Uterus (tissue), 4 donors: ENCODE measurements around the gene ZNF414. TPM values are rescaled to one million over a fixed set of nuclear protein-coding genes. Genes with fewer than 3 reads are reported as not detected.

Experiments
- DNase-seq, 2 donors: peaks; one replicate each; pipeline ENCODE4 v3.0.0-alpha.2; 2019 to 2020
- H3K27ac ChIP-seq, 2 donors: fragments of 200-600 bp; sonication (generic); 1 replicate in 1 of 2; 2 replicates in 1 of 2; pipeline ENCODE4 v1.5.1; 2016 to 2018
- H3K27me3 ChIP-seq, 2 donors: fragments of 200-600 bp; sonication (generic); one replicate each; pipeline ENCODE4 v1.5.1; 2018 to 2019; ENCODE audit warnings: control low read depth in 1 of 2
- H3K36me3 ChIP-seq, 2 donors: fragments of 200-600 bp; sonication (generic); one replicate each; pipeline ENCODE4 v1.5.1; 2019; ENCODE audit warnings: control low read depth in 1 of 2
- H3K4me1 ChIP-seq, 2 donors: fragments of 200-600 bp; sonication (generic); one replicate each; pipeline ENCODE4 v1.5.1; 2018 to 2019; ENCODE audit warnings: control low read depth in 1 of 2
- H3K4me3 ChIP-seq, 2 donors: fragments of 200-600 bp; sonication (generic); 1 replicate in 1 of 2; 2 replicates in 1 of 2; pipeline ENCODE4 v1.5.1; 2018 to 2019; ENCODE audit warnings: mild to moderate bottlenecking in 1 of 2
- H3K9me3 ChIP-seq, 2 donors: fragments of 200-600 bp; sonication (generic); one replicate each; pipeline ENCODE4 v1.5.1; 2019; ENCODE audit warnings: control low read depth in 1 of 2
- POLR2A ChIP-seq, 2 donors: fragments of 450-650 bp; IDR thresholded peaks; one replicate each; pipeline ENCODE4 v1.6.1; 2016; ENCODE audit warnings: antibody characterized with exemption in 2 of 2, mild to moderate bottlenecking in 1 of 2, moderate library complexity in 1 of 2
- intact Hi-C: fragments of 100-400 bp; cut with DNase I; formaldehyde crosslinking; loops from one replicate; pipeline ENCODE4 v1.15.1; 2023; ENCODE audit warnings: low total_unique reads
- total RNA-seq, 4 donors: library from RNA; depleted of rRNA in 3 of 4; stranded (reverse); fragments of >200 nt in 3 of 4; gene quantifications; one replicate each; pipeline versions ENCODE4 v1.1.0 to v1.2.4, GENCODE V29; 2014 to 2023
- TF ChIP-seq, protein P1 (sequence below), 4 experiments: fragments of 200-600 bp in 2 of 4; fragments of 450-650 bp in 2 of 4; sonication (generic) in 2 of 4; IDR thresholded peaks; one replicate each; pipeline ENCODE4 v1.5.1; 2016 to 2019; ENCODE audit warnings: antibody characterized with exemption in 4 of 4, mild to moderate bottlenecking in 2 of 4, moderate library complexity in 1 of 4
- donor health status: DM: yes; HTN: yes; CAD: no.

ZNF414 gene
- total RNA-seq, 4 donors from 2014 or later: 11.6 to 275 (median 24.4) TPM

DNA sequence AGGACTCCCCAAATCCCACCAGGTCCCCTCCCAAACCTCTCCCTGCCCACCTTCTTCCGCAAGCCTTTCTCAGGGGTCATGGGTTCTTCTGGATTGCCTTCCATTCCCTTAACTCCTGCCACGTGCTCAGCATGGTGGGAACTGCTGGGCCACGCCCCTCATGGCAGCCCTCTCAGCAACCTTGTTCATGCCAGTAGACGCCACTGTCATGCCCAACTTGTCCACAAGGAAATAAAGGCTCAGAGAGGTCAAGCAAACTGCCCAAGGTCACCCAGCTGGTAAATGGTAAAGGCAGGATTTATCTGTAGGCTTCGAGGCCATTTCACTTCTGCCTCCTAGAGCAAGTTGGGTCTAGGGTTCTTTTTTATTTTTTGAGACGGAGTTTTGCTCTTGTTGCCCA lies 22.4 kb downstream of the ZNF414 start:
- H3K27me3 ChIP-seq: no peaks in the 10 kb centered on the region
- H3K27ac ChIP-seq: no peak overlapping the region
- no peaks in the 10 kb centered on the region for H3K4me1 ChIP-seq
- H3K9me3 ChIP-seq: no peaks in the 10 kb centered on the region
- H3K4me3 ChIP-seq: no peak overlapping the region
- TF ChIP-seq, protein P1, sequence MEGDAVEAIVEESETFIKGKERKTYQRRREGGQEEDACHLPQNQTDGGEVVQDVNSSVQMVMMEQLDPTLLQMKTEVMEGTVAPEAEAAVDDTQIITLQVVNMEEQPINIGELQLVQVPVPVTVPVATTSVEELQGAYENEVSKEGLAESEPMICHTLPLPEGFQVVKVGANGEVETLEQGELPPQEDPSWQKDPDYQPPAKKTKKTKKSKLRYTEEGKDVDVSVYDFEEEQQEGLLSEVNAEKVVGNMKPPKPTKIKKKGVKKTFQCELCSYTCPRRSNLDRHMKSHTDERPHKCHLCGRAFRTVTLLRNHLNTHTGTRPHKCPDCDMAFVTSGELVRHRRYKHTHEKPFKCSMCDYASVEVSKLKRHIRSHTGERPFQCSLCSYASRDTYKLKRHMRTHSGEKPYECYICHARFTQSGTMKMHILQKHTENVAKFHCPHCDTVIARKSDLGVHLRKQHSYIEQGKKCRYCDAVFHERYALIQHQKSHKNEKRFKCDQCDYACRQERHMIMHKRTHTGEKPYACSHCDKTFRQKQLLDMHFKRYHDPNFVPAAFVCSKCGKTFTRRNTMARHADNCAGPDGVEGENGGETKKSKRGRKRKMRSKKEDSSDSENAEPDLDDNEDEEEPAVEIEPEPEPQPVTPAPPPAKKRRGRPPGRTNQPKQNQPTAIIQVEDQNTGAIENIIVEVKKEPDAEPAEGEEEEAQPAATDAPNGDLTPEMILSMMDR (IDR thresholded peaks at IDR 0.05): no peak
- TF ChIP-seq POLR2A (IDR thresholded peaks at IDR 0.05): no peak
- no peaks in the 10 kb centered on the region for H3K36me3 ChIP-seq
- intact Hi-C loops: no loop called here
- DNase-seq: no peak

DNA sequence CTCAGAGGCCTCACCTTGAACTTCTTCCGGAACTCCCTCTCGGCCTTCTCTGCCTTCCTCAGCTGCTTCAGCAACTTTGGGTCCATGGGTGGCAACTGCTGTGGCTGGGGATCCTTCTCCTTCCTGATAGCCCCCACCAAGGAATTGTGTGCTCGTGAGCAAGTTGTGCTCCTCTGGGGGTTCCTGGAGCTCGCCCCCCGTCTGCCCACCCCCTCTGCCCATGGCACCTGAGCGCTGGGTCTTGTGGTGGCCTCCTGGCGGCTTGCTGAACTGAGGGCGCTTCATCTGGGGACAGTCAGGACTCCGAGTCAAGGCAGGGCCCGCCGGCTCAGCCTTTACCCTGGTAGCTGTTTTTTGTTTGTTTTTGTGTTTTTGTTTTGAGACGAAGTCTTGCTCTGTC lies 23.1 kb downstream of the ZNF414 start:
- TF ChIP-seq, protein P1 (IDR thresholded peaks at IDR 0.05): no peak
- no peak for TF ChIP-seq POLR2A (IDR thresholded peaks at IDR 0.05)
- H3K36me3 ChIP-seq: no peaks in the 10 kb centered on the region

DNA sequence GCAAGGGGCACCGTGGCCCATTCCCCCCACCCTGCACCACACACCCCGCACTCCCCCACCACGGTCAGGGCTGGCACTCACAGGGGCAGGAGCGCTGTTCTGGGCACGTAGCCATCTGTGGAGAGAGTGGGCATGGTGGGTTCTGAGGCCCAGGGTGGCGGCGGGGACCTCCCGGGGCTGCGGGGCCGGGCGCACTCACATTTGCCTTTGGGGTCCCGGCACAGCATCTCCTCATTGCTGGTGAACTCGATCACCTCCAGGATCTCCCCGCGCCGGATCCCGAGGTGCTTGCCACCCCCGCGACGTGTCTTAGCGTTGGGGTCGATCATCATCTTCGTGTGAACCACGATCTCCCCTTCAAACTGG lies 23.6 kb downstream of the ZNF414 start:
- Histone ChIP-seq H3K4me1 (no peaks in the 10 kb centered on the region), H3K9me3 (no peaks in the 10 kb centered on the region), H3K27ac (no peak overlapping the region), H3K27me3 (no peaks in the 10 kb centered on the region), H3K36me3 (no peaks in the 10 kb centered on the region), H3K4me3 (no peak overlapping the region)
- intact Hi-C loops: no loop called here
- DNase-seq: no peak
- TF ChIP-seq, protein P1 (IDR thresholded peaks at IDR 0.05): no peak
- TF ChIP-seq POLR2A (IDR thresholded peaks at IDR 0.05): no peak

More for the DNA sequence above, 23.1 kb downstream of the ZNF414 start:
- H3K27me3 ChIP-seq: no peaks in the 10 kb centered on the region
- DNase-seq: no peak
- intact Hi-C loops: no loop called here
- H3K9me3 ChIP-seq: no peaks in the 10 kb centered on the region
- H3K27ac ChIP-seq: no peak overlapping the region
- no peak overlapping the region for H3K4me3 ChIP-seq
- H3K4me1 ChIP-seq: no peaks in the 10 kb centered on the region

DNA sequence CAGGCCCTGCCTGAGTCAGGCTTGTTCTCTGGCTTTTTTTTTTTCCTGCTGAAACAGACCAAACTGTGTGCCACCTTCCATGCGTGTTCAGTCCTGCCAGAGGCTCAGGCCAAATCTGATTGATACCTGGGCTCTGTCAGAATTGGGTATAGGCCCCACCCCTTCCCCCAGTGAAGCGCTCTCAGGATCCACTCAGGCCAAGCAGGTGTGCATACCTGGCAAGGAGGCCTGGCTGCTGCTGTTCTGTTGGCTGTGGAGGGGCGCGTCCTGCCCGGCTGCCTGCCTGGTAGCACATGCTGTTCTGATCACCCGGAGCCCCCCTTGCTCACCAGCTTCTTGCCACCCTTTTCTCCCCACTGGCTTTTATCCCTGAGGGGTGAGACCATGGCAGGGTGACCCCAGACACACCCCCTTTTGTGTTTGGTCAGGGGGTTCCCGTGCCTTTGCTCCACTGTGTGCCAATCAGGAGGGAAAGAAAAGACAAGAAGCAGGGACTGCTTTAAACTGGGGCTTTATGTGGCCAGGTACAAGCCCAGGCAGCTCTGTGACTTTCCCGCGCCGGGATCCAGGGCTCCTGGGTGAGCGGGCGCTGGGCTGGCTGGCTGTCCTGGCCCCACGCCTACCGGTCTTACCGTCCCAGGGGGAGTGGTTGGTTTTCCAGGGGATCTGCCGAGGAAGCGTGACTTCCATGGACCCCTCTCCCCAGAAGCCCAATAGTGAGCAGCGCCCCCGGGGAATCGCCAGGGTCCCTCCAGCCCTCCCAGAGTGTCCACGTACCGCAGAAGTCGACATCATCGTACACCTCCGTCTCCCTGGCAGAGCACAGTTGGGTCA lies 24.2 kb downstream of the ZNF414 start:
- TF ChIP-seq POLR2A (IDR thresholded peaks at IDR 0.05): no peak
- TF ChIP-seq, protein P1 (IDR thresholded peaks at IDR 0.05): no peak
- Histone ChIP-seq H3K4me1 (no peaks in the 10 kb centered on the region), H3K27me3 (no peaks in the 10 kb centered on the region), H3K36me3 (no peaks in the 10 kb centered on the region), H3K4me3 (no peak overlapping the region), H3K9me3 (no peaks in the 10 kb centered on the region), H3K27ac (no peak overlapping the region)
- no peak for DNase-seq
- intact Hi-C loops: no loop called here

DNA sequence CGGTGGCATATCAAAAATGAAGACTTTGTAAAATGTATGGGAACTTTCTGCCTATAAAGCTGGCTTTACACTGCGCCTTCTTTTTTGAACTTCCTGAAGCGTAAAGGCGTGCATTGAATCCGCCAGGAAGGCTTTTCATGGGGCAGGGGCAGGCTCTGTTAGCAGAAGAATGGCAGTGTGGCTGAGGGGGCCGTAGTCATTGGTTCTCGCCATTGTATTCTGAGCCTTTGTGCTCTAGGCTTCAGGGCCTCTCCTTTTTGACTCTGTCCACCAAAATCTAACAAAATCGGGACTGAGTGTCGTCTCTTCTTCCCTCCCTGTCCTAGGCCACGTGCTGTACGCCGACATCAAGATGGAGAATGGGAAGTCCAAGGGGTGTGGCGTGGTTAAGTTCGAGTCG lies 25.6 kb downstream of the ZNF414 start:
- Histone ChIP-seq H3K4me3 (no peak overlapping the region), H3K27ac (no peak overlapping the region), H3K27me3 (no peaks in the 10 kb centered on the region), H3K9me3 (no peaks in the 10 kb centered on the region), H3K36me3 (no peaks in the 10 kb centered on the region), H3K4me1 (no peaks in the 10 kb centered on the region)
- TF ChIP-seq, protein P1 (IDR thresholded peaks at IDR 0.05): no peak
- TF ChIP-seq POLR2A (IDR thresholded peaks at IDR 0.05): no peak
- intact Hi-C loops: no loop called here
- DNase-seq: no peak
